ENCODE data around the gene DNALI1. TPM values are rescaled to one million over a fixed set of nuclear protein-coding genes. Genes with fewer than 3 reads are reported as not detected.
"Not testable (repeated sequence)": the region's sequence is repeated elsewhere in the genome, so short reads cannot be mapped to it uniquely, and the experiment has no call there.

Gene DNALI1
- total RNA-seq, 2 donors from 2014 or later, result 3.9 to 6.1 TPM

- TF ChIP-seq, protein P1, sequence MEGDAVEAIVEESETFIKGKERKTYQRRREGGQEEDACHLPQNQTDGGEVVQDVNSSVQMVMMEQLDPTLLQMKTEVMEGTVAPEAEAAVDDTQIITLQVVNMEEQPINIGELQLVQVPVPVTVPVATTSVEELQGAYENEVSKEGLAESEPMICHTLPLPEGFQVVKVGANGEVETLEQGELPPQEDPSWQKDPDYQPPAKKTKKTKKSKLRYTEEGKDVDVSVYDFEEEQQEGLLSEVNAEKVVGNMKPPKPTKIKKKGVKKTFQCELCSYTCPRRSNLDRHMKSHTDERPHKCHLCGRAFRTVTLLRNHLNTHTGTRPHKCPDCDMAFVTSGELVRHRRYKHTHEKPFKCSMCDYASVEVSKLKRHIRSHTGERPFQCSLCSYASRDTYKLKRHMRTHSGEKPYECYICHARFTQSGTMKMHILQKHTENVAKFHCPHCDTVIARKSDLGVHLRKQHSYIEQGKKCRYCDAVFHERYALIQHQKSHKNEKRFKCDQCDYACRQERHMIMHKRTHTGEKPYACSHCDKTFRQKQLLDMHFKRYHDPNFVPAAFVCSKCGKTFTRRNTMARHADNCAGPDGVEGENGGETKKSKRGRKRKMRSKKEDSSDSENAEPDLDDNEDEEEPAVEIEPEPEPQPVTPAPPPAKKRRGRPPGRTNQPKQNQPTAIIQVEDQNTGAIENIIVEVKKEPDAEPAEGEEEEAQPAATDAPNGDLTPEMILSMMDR (IDR thresholded peaks at IDR 0.05), result no peak
- no peaks in the 10 kb centered on the region for H3K27me3 ChIP-seq
- no peaks in the 10 kb centered on the region for H3K9me3 ChIP-seq
- DNase-seq (ENCODE audit: low spot score), result no peak
- no peak overlapping the region for H3K27ac ChIP-seq
- H3K36me3 ChIP-seq, result no peaks in the 10 kb centered on the region
- H3K4me1 ChIP-seq, result peaks cover 0 to 13% of the 10 kb centered on the region in 2 donors
- no peak overlapping the region for H3K4me3 ChIP-seq
These were observed 39.2 kb upstream of the DNALI1 start for GRCh38 chr1:37517569-37517968.

DNA sequence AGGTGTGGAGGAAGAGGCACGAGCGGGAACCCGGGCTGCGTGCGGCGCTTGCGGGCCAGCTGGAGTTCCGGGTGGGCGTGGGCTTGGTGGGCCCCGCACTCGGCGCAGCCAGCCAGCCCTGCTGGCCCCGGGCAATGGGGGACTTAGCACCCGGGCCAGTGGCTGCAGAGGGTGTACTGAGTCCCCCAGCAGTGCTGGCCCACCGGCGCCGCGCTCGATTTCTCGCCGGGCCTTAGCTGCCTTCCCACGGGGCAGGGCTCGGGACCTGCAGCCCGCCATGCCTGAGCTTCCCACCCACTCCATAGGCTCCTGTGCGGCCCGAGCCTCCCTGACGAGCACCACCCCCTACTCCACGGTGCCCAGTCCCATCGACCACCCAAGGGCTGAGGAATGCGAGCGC is 38.5 kb upstream of the DNALI1 start:
- not testable (repeated sequence) for H3K36me3 ChIP-seq, H3K4me1 ChIP-seq, H3K27me3 ChIP-seq, H3K27ac ChIP-seq, H3K9me3 ChIP-seq, H3K4me3 ChIP-seq
- DNase-seq (ENCODE audit: low spot score), result peak; percentile 43

- H3K27me3 ChIP-seq, H3K4me3 ChIP-seq: not testable (repeated sequence)
These were observed 37.8 kb upstream of the DNALI1 start for GRCh38 chr1:37518929-37519328.

DNA sequence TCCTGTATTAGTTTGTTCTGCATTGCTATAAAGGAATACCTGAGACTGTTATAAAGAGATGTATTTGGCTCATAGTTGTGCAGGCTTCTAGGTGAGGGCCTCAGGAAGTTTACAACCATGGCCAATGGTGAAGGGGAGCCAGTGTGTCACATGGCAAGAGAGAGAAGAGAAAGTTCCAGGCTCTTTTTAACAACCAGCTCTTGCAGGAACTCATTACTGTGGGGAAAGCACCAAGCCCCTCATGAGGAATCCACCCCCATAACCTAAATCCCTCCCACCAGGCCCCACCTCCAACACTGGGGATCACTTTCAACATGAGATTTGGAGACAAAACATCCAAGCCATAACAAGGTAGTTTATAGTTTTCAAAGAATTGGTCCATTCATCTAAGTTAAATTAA is 37.1 kb upstream of the DNALI1 start:
- TF ChIP-seq, protein P1 (IDR thresholded peaks at IDR 0.05), result no peak
- DNase-seq (ENCODE audit: low spot score), result peak; percentile 26
- Histone ChIP-seq H3K9me3 (no peaks in the 10 kb centered on the region), H3K36me3 (no peaks in the 10 kb centered on the region), H3K4me3 (no peak overlapping the region), H3K27ac (no peak overlapping the region), H3K4me1 (no peaks in the 10 kb centered on the region), H3K27me3 (no peaks in the 10 kb centered on the region)

More at GRCh38 chr1:37518929-37519328, 37.8 kb upstream of the DNALI1 start:
- H3K4me1 ChIP-seq, H3K36me3 ChIP-seq, H3K27ac ChIP-seq, H3K9me3 ChIP-seq: not testable (repeated sequence)
- DNase-seq (ENCODE audit: low spot score), result peak; percentile 21

GRCh38 chr1:37529888-37530287 is 26.9 kb upstream of the DNALI1 start:
- not testable (repeated sequence) for H3K27me3 ChIP-seq, H3K9me3 ChIP-seq, H3K36me3 ChIP-seq, H3K4me3 ChIP-seq, H3K27ac ChIP-seq, H3K4me1 ChIP-seq
- DNase-seq (ENCODE audit: low spot score), result peak; percentile 11

DNA sequence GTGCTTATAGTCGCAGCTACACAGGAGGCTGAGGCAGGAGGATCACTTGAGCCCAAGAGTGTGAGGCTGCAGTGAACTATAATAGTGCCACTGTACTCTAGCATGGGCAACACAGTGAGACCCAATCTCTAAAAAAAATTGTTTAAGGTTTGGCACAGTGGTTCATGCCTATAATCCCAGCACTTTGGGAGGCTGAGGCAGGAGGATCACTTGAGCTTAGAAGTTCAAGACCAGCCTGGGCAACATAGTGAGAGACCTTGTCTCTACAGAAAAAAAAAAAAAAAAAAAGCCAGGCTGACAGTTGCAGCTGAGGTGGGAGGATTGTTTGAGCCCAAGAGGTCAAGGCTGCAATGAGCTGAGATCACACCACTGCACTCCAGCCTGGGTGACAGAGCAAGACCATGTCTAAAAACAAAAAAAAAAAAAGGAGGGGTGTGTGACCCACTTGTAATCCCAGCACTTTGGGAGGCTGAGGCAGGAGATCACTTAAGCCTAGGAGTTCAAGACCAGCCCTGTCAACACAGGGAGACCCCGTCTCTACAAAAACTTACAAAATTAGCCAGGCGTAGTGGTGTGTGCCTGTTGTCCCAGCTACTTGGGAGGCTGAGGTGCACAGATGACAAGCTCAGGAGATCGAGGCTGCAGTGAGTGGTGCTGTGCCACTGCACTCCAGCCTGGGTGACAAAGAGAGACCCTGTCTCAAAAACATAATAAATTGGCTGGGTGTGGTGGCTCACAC is 24.2 kb upstream of the DNALI1 start:
- peak; percentile 18 for DNase-seq (ENCODE audit: low spot score)
- H3K27me3 ChIP-seq, H3K4me3 ChIP-seq, H3K4me1 ChIP-seq, H3K27ac ChIP-seq, H3K9me3 ChIP-seq: not testable (repeated sequence)
- peaks cover 19% of the 10 kb centered on the region for H3K36me3 ChIP-seq

DNA sequence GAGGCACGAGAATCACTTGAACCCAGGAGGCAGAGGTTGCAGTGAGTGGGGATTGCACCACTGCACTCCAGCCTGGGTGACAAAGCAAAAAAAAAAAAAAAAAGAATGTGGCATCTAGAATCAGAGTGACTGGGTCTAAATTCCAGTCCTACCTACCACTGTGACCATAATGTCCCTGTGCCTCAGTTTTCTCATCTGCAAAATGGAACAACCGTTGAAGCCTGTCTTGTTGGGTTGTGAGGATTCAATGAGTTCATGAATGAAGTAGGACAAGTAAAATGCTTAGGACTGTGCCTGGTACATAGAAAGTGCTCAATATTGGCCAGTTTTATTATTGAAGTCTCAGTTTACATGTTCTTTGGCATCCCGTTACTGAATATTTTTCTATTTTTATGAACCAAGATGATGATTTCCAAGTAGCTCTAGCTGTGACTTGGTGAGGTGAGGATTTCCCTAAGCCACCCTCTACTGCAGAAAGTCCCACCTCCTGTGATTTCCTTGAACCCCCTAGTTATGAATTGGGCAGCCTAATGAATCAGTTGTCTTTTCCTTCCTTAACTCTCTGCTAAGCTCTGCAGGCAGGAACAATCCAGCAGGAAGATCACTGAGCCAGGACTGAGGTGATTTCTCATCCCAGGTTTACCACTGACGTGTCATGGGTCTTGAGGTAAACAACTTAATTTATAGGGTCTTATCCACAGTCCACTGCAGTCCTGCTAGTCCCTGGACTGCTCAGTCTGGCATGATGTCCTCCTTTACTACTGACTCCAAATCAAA is 23.2 kb upstream of the DNALI1 start:
- TF ChIP-seq, protein P1 (IDR thresholded peaks at IDR 0.05), result no peak
- Histone ChIP-seq H3K27ac (peak overlapping the region in 1 of 2 donors; percentile 60), H3K4me3 (no peak overlapping the region)

More for the DNA sequence above, 23.2 kb upstream of the DNALI1 start:
- no peaks in the 10 kb centered on the region for H3K27me3 ChIP-seq
- H3K9me3 ChIP-seq, result no peaks in the 10 kb centered on the region
- peaks cover 27% of the 10 kb centered on the region for H3K36me3 ChIP-seq
- H3K4me1 ChIP-seq, result peaks cover 0 to 10% of the 10 kb centered on the region in 2 donors
- no peak for DNase-seq (ENCODE audit: low spot score)

Measured in right atrium auricular region (tissue), 2 donors.